Ishikawa (cell line): ENCODE data around the gene EXOC6.

Source experiments
- CEBPB ChIP-seq: IDR thresholded peaks from 2 replicates; pipeline ENCODE4 v1.6.1; 2012
- CREB1 ChIP-seq: IDR thresholded peaks from 2 replicates; pipeline ENCODE4 v1.6.1; 2012; ENCODE audit warnings: low read depth
- EGR1 ChIP-seq: IDR thresholded peaks from 2 replicates; pipeline ENCODE4 v1.6.1; 2012
- EP300 ChIP-seq: IDR thresholded peaks from 2 replicates; pipeline ENCODE4 v1.6.1; 2012; ENCODE audit warnings: borderline replicate concordance
- FOXM1 ChIP-seq: IDR thresholded peaks from 2 replicates; pipeline ENCODE4 v1.6.1; 2012; ENCODE audit warnings: low read depth, borderline replicate concordance
- NFIC ChIP-seq: IDR thresholded peaks from 2 replicates; pipeline ENCODE4 v1.6.1; 2012
- RAD21 ChIP-seq: IDR thresholded peaks from 2 replicates; pipeline ENCODE4 v1.6.1; 2012; ENCODE audit warnings: low read depth
- TAF1 ChIP-seq: IDR thresholded peaks from 2 replicates; pipeline ENCODE4 v1.6.1; 2012; ENCODE audit warnings: low read depth, mild to moderate bottlenecking
- TCF12 ChIP-seq: IDR thresholded peaks from 2 replicates; pipeline ENCODE4 v1.6.1; 2012; ENCODE audit warnings: low read depth
- TEAD4 ChIP-seq: IDR thresholded peaks from 2 replicates; pipeline ENCODE4 v1.6.1; 2012
- YY1 ChIP-seq: IDR thresholded peaks from 2 replicates; pipeline ENCODE4 v1.6.1; 2012; ENCODE audit warnings: low read depth
- ZBTB7A ChIP-seq: IDR thresholded peaks from 2 replicates; pipeline ENCODE4 v1.6.1; 2012; ENCODE audit warnings: low read depth
- TF ChIP-seq, protein P1 (sequence below): IDR thresholded peaks from 2 replicates; pipeline ENCODE4 v1.6.1; 2012
- TF ChIP-seq, protein P2 (sequence below): IDR thresholded peaks from 2 replicates; pipeline ENCODE4 v1.6.1; 2012; ENCODE audit warnings: low read depth, mild to moderate bottlenecking
- TF ChIP-seq, protein P3 (sequence below): IDR thresholded peaks from 2 replicates; pipeline ENCODE4 v1.6.1; 2012

The EXOC6 gene

DNA sequence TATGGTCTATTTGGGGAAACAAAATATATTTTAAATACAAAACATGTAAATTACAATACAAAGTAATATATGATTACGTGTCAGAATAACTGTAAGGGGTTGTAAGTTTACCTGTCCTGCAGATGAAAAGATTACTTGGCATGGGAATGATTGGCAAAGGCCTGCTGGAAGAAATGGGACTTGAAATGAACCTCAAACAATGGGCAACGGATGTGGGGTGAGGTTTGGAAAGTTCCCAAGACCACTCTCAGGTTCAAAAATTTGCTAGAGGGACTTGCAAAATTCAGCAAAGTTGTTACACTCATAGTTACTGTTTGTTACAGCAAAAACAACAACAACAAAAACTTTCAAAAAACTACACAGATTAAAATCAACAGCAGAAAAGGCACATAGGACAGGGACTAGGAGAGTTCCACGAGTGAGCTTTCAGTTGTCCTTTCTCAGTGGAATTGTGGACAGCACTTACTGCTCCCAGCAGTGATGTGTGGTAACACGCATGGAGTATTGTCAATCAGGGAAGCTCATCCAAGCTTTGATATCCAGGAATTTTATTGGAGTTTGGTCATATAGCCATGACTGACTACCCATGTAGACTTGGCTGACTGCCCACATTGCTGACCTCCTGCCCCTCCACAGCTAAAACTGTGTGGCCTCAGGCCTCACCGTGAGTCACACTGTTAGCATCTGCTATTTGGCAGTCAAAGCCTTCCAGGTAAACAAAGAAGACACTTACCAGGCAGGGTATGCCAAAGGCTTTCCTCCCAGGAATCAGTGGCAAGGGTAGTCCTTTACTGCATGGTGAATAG lies 43.8 kb downstream of the EXOC6 start:
- TF ChIP-seq TCF12 = peak; percentile 88
- TF ChIP-seq EP300 = peak; percentile 65; the same call in 1 of the 2 replicates
- TF ChIP-seq TEAD4 = peak; percentile 95
- TF ChIP-seq CREB1 = no peak
- TF ChIP-seq NFIC = peak; percentile 98
- TF ChIP-seq CEBPB = peak; percentile 3; the same call in 1 of the 2 replicates
- TF ChIP-seq TAF1 = no peak
- TF ChIP-seq, protein P1, sequence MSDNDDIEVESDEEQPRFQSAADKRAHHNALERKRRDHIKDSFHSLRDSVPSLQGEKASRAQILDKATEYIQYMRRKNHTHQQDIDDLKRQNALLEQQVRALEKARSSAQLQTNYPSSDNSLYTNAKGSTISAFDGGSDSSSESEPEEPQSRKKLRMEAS = peak; percentile 45
- TF ChIP-seq ZBTB7A = 0 out of 2 replicates have a peak, but pooled peaks have one; percentile 58

DNA sequence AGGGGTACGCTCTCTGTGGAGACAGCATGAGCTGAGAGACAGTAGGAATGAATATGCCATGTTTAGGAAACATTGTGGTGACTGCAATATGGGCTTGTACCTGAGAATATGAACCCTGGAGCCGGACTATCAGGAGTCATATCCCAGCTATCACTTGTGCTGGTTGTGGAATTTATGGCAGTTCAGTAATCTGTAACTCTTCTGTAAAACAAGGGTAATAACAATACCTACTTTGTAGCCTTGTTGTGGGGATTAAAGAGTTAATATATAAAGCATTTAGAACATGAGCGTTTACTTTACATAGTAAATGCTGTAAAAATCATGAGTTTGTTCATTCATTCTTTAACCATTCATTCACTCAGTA lies 44.4 kb downstream of the EXOC6 start:
- TF ChIP-seq, protein P2, sequence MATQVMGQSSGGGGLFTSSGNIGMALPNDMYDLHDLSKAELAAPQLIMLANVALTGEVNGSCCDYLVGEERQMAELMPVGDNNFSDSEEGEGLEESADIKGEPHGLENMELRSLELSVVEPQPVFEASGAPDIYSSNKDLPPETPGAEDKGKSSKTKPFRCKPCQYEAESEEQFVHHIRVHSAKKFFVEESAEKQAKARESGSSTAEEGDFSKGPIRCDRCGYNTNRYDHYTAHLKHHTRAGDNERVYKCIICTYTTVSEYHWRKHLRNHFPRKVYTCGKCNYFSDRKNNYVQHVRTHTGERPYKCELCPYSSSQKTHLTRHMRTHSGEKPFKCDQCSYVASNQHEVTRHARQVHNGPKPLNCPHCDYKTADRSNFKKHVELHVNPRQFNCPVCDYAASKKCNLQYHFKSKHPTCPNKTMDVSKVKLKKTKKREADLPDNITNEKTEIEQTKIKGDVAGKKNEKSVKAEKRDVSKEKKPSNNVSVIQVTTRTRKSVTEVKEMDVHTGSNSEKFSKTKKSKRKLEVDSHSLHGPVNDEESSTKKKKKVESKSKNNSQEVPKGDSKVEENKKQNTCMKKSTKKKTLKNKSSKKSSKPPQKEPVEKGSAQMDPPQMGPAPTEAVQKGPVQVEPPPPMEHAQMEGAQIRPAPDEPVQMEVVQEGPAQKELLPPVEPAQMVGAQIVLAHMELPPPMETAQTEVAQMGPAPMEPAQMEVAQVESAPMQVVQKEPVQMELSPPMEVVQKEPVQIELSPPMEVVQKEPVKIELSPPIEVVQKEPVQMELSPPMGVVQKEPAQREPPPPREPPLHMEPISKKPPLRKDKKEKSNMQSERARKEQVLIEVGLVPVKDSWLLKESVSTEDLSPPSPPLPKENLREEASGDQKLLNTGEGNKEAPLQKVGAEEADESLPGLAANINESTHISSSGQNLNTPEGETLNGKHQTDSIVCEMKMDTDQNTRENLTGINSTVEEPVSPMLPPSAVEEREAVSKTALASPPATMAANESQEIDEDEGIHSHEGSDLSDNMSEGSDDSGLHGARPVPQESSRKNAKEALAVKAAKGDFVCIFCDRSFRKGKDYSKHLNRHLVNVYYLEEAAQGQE = 0 out of 2 replicates have a peak, but pooled peaks have one; percentile 9
- no peak for TF ChIP-seq RAD21
- no peak for TF ChIP-seq NFIC

DNA sequence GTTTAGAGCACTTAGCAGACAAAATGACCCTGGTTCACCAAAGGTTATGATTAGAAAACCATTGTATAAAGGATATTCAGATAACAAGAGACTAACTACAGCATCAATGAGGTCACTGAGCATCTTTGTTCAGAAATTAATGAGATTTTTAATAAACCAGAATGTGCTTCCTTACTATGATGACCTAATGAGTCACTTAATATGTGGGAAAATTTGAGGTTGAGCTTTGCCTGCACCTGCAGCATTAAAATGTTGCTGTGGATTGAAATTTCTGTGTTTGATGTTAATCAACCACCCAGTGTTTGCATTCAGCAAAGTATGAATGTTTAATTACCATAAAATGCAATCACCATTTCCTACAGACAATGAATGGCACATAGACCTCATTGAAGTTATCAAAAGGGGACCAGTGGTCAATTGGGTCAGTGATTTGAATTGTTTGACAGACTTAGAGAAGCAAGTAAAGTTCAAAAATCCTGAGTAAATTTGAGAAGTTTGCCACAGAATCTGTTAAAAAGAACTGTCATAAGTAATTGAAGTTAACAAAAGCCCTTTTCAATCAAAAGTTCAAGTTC lies 45.8 kb downstream of the EXOC6 start:
- TF ChIP-seq, protein P2 = no peak
- TF ChIP-seq EP300 (no peak), TCF12 (no peak), CEBPB (no peak), TEAD4 (no peak), NFIC (no peak), CREB1 (no peak), YY1 (no peak), RAD21 (no peak), FOXM1 (no peak)
- TF ChIP-seq, protein P3, sequence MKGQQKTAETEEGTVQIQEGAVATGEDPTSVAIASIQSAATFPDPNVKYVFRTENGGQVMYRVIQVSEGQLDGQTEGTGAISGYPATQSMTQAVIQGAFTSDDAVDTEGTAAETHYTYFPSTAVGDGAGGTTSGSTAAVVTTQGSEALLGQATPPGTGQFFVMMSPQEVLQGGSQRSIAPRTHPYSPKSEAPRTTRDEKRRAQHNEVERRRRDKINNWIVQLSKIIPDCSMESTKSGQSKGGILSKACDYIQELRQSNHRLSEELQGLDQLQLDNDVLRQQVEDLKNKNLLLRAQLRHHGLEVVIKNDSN = no peak
- TF ChIP-seq, protein P1 = no peak

DNA sequence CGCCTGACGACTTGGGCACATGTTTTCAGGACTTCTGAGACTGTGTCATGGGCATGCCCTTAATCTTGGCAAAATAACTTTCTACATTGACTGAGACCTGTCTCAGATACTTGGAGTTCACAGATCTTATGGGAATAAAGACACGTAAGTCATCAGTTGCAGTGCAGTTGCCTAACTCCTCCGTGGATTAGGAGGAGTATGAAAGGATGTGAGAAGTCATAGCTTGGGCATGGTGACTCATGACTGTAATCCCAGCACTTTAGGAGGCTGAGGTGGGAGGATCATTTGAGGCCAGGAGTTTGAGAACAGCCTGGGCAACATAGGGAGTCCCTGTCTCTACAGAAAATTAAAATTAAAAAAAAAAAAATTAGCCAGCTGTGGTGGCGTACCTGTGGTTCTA lies 49.6 kb downstream of the EXOC6 start:
- TF ChIP-seq ZBTB7A = no peak
- no peak for TF ChIP-seq YY1
- TF ChIP-seq TCF12 = no peak
- TF ChIP-seq TAF1 = no peak
- TF ChIP-seq EGR1 = no peak
- TF ChIP-seq RAD21 = no peak
- TF ChIP-seq, protein P1 = no peak
- no peak for TF ChIP-seq NFIC
- no peak for TF ChIP-seq FOXM1
- TF ChIP-seq, protein P2 = no peak
- no peak for TF ChIP-seq CEBPB
- TF ChIP-seq, protein P3 = no peak
- no peak for TF ChIP-seq CREB1
- no peak for TF ChIP-seq EP300
